GM12891 (cell line): Measurements from ENCODE around the gene LDLRAD3.

Experiments
- PAX5 ChIP-seq: IDR thresholded peaks from 2 replicates; pipeline ENCODE4 v1.6.1; 2011; ENCODE audit warnings: low read length, moderate library complexity, mild to moderate bottlenecking; ENCODE audit not compliant: insufficient read depth, severe bottlenecking
- POLR2A ChIP-seq: IDR thresholded peaks from 2 replicates; pipeline ENCODE4 v1.6.1; 2011; ENCODE audit warnings: low read depth, low read length, control low read depth
- POLR2AphosphoS5 ChIP-seq: IDR thresholded peaks from 2 replicates; pipeline ENCODE4 v1.6.1; 2011; ENCODE audit warnings: low read depth, low read length, control low read depth
- SPI1 ChIP-seq: IDR thresholded peaks from 2 replicates; pipeline ENCODE4 v1.6.1; 2011; ENCODE audit warnings: low read depth, low read length, control low read depth
- TAF1 ChIP-seq: IDR thresholded peaks from 2 replicates; pipeline ENCODE4 v1.6.1; 2011; ENCODE audit warnings: low read depth, low read length, control low read depth

GRCh38 chr11:35909511-35910265, 34.2 kb upstream of the LDLRAD3 start:
- TF ChIP-seq PAX5 (no peak), POLR2AphosphoS5 (no peak), POLR2A (no peak), TAF1 (no peak), SPI1 (no peak)
